Measurements from ENCODE around the gene VSIR. TPM values are rescaled to one million over a fixed set of nuclear protein-coding genes. Genes with fewer than 3 reads are reported as not detected.
A peak's percentile ranks its signal among the peaks of the same experiment; 100 is the strongest.

VSIR gene
- total and polyA plus RNA-seq, 11 donors: 32.6 to 181 (median 83.2) TPM

- Histone ChIP-seq H3K4me1 (peaks cover 0 to 56% (median 28%) of the 10 kb centered on the region in 12 donors), H3K27ac (peak overlapping the region in 1 of 12 donors; percentile 98), H3K9me3 (no peaks in the 10 kb centered on the region), H3K27me3 (no peaks in the 10 kb centered on the region), H3K36me3 (no peaks in the 10 kb centered on the region), H3K4me3 (no peak overlapping the region)
- ATAC-seq (no peak), DNase-seq (peak in 2 of 5 donors; percentile 14 to 16)
- intact Hi-C loops (cut with DNase I): loop anchor here in 1 of 10 donors (10.0 kb wide), 1 partner anchor 108 kb away; no protein-coding TSS in a partner anchor
- 56 to 67% (median 63%) methylated on average over 2 of the region's 2 CpGs for WGBS, 4 donors
- TF ChIP-seq POLR2A (IDR thresholded peaks at IDR 0.05) (no peak), CTCF (IDR thresholded peaks at IDR 0.05) (no peak)
These were observed 3.2 kb upstream of the VSIR start for GRCh38 chr10:71776481-71776925.

- intact Hi-C loops (cut with DNase I): loop anchor here in 8 of 10 donors (5.0 to 10.0 kb wide), 3 partner anchors 48 to 110 kb away; no protein-coding TSS in a partner anchor
- Histone ChIP-seq H3K27me3 (no peaks in the 10 kb centered on the region), H3K4me3 (peak overlapping the region in 1 of 12 donors; percentile 90), H3K27ac (peak overlapping the region in 4 of 12 donors; percentile 9 to 98 (median 18)), H3K4me1 (peaks cover 1 to 70% (median 42%) of the 10 kb centered on the region in 12 donors), H3K9me3 (no peaks in the 10 kb centered on the region), H3K36me3 (peaks cover 0 to under 1% (median 0%) of the 10 kb centered on the region in 9 donors)
- 50 to 65% (median 56%) methylated on average over 3 of the region's 3 CpGs for WGBS, 4 donors
- DNase-seq (peak in 3 of 5 donors; percentile 44 to 67 (median 54)), ATAC-seq (peak in 1 of 4 donors; percentile 2)
- TF ChIP-seq CTCF (IDR thresholded peaks at IDR 0.05) (no peak), POLR2A (IDR thresholded peaks at IDR 0.05) (no peak)
These were observed 1.8 kb upstream of the VSIR start for GRCh38 chr10:71774916-71775702.

- 0 to 26% (median 18%) methylated on average over 2 to 4 of the region's 4 CpGs; no CpG with 5 or more reads in 1 of the 4 donors for WGBS, 4 donors
- TF ChIP-seq CTCF (IDR thresholded peaks at IDR 0.05) (no peak), POLR2A (IDR thresholded peaks at IDR 0.05) (no peak)
- peak overlapping the region; percentile 82 to 98 (median 97) for H3K27ac ChIP-seq
- DNase-seq: peak in 2 of 5 donors; percentile 37 to 68
- peaks cover 0 to 9% (median 0%) of the 10 kb centered on the region in 9 donors for H3K36me3 ChIP-seq
- H3K27me3 ChIP-seq: no peaks in the 10 kb centered on the region
- peak overlapping the region; percentile 70 to 96 (median 85) for H3K4me3 ChIP-seq
- H3K4me1 ChIP-seq: peaks cover 9 to 88% (median 64%) of the 10 kb centered on the region in 12 donors
- intact Hi-C loops (cut with DNase I): loop anchor here (2.0 to 10.0 kb wide), 6 partner anchors 26 to 112 kb away; no protein-coding TSS in a partner anchor
- peak in 3 of 4 donors; percentile 15 to 35 (median 21) for ATAC-seq
- H3K9me3 ChIP-seq: no peaks in the 10 kb centered on the region
These were observed 494 bp downstream of the VSIR start for GRCh38 chr10:71772832-71773220.

Measured in heart left ventricle (tissue), 16 donors.